ENCODE results near the gene EPM2AIP1.
A peak's percentile ranks its signal among the peaks of the same experiment; 100 is the strongest.
"Not testable (repeated sequence)": the region's sequence is repeated elsewhere in the genome, so short reads cannot be mapped to it uniquely, and the experiment has no call there.

EPM2AIP1 gene

DNA sequence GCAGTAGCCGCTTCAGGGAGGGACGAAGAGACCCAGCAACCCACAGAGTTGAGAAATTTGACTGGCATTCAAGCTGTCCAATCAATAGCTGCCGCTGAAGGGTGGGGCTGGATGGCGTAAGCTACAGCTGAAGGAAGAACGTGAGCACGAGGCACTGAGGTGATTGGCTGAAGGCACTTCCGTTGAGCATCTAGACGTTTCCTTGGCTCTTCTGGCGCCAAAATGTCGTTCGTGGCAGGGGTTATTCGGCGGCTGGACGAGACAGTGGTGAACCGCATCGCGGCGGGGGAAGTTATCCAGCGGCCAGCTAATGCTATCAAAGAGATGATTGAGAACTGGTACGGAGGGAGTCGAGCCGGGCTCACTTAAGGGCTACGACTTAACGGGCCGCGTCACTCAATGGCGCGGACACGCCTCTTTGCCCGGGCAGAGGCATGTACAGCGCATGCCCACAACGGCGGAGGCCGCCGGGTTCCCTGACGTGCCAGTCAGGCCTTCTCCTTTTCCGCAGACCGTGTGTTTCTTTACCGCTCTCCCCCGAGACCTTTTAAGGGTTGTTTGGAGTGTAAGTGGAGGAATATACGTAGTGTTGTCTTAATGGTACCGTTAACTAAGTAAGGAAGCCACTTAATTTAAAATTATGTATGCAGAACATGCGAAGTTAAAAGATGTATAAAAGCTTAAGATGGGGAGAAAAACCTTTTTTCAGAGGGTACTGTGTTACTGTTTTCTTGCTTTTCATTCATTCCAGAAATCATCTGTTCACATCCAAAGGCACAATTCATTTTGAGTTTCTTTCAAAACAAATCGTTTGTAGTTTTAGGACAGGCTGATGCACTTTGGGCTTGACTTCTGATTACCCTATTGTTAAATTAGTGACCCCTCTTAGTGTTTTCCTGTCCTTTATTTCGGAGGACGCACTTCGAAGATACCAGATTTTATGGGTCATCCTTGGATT, 674 bp upstream of the EPM2AIP1 start, which contains the start of gene MLH1:
TSS of gene MLH1 (plus strand) at position 193 of the 958 bp plus-strand sequence. CDS start at position 223, 30 bp downstream.
- DNase-seq (ENCODE audit: extremely low read depth in 1 of 2, low read depth in 1 of 2) = peak; percentile 91 to 98

DNA sequence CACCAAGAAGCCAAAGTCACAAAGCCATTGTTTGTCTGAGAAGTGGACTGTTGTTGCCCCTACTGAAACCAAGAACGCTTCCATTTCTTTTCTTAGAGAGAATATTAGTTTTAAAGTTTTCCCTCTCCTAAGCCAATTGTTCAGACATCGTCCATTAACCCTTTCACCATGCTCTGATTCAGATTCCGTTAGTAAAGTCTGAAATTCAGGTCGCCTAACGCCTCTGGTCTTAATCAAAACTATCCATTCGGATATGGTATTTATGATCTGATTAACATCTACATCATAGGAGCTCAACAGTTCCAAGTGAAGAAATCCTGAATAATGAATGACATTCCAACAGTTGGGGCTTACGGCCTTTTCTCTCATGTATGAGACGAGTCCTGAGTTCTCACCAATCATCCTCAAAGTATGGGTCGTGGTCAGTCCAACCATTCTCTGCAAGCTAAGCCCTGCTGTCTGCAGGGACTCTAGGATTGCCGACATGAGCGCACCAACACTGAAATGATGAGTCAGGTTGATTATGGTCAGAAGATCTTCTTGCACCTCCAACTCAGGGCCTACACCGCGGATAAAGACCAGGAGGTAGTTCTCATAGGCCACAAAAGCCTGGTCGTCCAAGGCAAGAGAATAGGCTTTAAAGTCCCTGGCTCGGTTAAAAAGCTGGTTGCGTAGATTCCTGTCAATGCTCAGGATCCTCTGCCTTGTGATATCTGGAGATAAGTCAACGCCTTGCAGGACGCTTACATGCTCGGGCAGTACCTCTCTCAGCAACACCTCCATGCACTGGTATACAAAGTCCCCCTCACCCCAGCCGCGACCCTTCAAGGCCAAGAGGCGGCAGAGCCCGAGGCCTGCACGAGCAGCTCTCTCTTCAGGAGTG, 767 bp downstream of the EPM2AIP1 start:
- DNase-seq (ENCODE audit: extremely low read depth in 1 of 2, low read depth in 1 of 2) = no peak

DNA sequence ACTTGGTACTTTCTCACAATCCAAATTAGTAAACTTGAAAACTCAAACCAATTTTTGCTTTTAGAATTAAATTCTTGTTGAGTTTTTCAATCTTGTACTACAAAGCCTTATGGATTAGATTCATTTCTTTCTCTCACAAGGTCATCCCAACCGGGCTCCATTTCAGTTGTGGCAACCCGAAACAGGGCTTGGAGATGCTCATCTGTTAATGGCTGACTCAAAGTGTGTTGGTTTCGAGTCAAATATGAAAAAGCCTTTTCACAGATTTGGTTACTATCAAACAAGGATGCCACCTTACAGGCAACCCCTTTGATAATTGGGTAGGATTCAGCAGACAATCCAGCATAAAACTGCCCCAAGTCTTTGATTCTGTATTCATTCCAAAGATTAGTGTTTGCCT, 1.8 kb downstream of the EPM2AIP1 start:
- no peak for DNase-seq (ENCODE audit: extremely low read depth in 1 of 2, low read depth in 1 of 2)

DNA sequence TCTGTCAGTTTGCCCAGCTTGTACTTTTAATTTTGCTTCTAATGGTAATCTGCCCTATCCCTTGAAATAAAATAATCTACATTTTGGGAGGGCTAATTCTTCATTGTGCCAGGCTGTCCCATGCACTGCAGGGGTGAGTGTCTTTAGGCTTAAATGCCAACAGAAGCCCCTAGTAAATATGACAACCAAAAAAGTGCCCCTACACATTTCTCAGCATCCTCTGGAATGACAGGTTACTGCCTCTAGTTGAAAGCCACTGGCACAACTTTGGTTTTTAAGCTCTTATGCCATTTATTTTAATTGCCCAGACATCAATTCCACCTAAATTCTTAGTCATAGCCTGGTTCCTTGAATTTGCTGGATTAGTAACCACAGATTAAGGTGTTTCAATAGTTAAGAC, 3.4 kb downstream of the EPM2AIP1 start:
- DNase-seq (ENCODE audit: extremely low read depth in 1 of 2, low read depth in 1 of 2) = no peak

DNA sequence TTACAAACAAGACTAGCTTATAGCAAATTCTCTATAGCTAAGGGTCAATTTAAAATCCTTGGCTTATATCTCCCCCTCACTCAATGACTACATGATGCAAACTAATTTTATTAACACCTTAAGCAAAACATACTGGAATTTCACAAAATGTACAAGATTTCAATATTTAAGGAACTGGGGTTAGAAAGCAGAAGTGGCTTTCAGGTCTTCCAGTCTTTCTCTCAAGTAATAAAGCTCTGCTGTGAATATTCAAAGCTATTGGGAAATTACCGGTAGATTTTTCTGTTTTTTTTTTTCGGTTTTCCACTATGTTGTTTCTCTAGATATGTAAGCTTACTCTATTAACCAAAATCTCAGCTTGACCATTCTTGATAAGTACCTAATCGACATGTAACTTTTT, 3.9 kb downstream of the EPM2AIP1 start:
- no peak for DNase-seq (ENCODE audit: extremely low read depth in 1 of 2, low read depth in 1 of 2)

DNA sequence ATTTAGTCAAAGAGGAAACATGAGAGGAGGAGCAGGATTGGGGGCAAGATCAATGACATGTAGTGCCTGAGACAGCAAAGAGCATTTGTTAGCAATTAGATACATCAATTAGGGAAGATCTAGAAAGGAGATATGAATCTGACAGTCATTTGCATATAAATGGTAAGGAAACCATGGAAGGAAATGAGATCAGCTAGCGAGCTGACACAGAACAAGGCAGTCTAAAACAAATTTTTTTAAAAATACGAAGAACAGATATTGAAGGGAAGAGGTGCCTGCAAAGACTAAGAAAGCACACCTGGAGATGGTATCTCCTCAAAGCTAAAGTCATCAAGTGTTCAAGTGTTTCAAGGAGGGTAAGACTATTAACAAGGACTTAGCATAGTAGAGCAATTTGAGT, 4.6 kb downstream of the EPM2AIP1 start:
- no peak for DNase-seq (ENCODE audit: extremely low read depth in 1 of 2, low read depth in 1 of 2)

DNA sequence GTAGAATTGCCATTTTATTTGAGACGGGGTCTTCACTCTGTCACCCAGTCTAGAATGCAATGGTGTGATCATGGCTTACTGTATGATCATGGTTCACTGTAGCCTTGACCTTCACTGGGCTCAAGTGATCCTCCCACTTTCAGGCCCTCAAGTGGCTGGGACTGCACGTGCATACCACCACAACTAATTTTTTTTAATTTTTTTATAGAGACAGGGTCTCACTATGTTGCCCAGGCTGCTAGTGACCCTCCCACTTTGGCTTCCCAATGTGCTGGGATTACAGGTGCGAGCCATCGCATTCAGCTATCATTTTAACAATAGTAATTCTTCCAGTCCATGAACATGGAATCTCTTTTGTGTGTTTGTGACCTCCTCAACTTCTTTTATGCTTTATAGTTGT, 11.9 kb downstream of the EPM2AIP1 start:
- no peak for DNase-seq (ENCODE audit: extremely low read depth in 1 of 2, low read depth in 1 of 2)

DNA sequence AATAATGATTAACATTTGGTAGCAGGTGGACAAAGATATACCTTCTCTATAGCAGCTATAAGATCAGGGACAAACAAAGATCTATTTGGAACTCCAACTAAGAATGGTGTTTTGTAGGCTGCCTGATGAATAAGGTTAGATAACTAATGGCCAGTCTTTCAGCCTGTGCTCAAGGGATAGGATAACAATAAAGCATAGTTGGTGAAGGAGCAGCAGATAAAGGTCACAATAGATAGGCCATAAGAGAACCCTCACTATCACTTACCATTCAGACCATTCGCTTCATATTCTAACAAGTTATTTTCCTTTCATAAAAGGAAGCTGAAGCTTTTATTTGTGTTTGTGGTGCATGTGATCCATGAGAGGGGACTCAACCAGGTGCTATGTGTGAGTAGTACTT, 19.8 kb downstream of the EPM2AIP1 start:
- no peak for DNase-seq (ENCODE audit: extremely low read depth in 1 of 2, low read depth in 1 of 2)

DNA sequence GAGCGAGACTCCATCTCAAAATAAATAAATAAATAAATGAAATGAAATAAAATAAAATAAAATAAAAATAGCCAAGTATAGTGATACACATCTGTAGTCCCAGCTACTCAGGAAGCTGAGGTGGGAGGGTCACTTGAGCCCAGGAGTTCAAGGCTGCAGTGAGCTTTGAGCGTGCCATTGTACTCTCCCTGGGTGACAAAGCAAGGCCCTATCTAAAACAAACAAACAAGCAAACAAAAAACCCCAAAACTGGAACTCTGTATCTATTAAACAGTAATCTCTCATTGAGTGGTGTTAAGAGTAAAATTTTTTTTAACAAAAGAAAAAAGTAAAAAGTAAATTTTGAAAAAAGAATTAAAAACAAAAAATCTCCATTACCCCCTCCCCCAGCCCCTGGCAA, 20.8 kb downstream of the EPM2AIP1 start:
- no peak for DNase-seq (ENCODE audit: extremely low read depth in 1 of 2, low read depth in 1 of 2)

DNA sequence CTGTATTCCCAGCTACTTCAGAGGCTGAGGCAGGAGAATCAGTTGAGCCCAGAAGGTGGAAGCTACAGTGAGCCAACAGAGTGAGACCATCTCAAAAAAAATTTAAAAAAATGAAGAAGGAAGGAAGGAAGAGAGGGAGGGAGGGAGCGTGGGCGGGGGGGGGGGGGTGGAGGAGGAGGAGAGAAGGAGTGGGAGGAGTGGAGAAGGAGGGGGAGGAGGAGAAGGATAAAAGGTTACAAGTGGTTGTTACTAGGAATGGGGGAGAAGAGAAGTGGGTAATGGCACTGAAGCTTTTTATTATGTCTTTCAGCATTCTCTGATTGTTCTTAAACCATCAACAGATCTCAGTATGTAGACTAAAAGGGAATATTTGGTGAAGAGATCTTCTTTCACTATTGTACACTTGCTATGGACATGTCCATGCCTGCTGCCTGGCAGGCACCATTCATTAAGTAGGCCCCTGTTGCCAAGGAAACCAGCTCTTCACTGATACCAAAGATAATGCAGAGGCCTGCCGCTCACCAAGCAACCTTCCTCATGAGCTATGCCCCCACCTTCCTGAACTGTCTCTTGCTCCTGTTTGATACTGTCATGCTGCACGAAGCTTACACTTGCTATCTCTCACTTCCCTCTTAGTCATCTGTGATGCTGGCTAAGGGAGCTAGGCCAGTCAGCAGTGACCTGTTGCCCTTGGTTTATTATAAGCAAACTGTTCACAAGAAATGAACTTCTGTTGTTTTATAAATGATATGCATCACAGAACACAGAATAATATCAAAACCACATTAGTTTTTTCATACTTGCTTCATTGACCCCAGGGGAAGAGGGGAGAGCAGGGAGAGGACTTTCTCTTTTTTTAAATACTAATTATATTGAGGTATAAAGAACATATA, 23.1 kb downstream of the EPM2AIP1 start:
- DNase-seq (ENCODE audit: extremely low read depth in 1 of 2, low read depth in 1 of 2) = no peak

DNA sequence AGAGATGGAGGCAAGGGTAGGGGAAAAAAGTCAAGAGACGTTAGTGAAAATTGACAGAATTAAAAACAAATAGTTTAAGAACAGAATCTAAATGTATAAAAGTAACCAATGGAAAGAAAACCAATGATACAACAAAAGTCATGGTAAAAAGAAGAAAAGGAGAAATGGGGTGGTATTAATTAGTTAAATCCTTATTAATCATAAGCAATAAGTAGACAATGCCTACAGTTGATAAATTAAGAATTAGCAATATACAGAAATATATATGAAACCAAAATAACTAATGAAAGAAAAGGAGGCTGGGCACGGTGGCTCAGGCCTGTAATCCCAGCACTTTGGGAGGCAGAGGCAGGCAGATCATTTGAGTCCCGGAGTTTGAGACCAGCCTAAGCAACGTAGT, 23.8 kb downstream of the EPM2AIP1 start:
- DNase-seq (ENCODE audit: extremely low read depth in 1 of 2, low read depth in 1 of 2) = no peak

DNA sequence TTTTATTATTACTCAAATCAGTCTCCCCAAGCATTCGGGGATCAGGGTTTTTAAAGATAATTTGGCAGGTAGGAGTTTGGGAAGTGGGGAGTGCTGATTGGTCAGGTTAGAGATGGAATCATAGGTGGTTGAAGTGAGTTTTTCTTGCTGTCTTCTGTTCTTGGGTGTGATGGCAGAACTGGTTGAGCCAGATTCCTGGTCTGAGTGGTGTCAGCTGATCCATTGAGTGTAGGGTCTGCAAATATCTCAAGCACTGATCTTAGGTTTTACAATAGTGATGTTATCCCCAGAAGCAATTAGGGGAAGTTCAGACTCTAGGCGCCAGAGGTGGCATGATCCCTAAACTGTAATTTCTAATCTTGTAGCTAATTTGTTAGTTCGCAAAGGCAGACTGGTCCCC, 27.5 kb downstream of the EPM2AIP1 start:
- DNase-seq (ENCODE audit: extremely low read depth in 1 of 2, low read depth in 1 of 2) = no peak

DNA sequence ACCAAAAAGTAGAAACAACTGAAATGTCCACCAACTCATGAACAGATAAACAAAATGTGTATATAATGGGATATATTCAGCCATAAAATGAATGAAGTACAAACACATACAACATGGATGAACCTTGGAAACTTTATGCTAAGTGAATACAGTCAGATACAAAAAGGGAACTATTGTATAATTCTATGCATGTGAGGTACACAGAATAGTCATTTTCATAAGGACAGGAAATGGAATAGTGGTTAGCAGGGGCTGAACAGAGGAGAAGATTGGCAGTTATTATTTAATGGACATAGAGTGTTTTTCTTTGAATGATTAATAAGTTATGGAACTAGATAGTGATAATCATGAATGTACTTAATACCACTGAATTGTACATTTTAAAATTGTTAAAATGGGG, 28.1 kb downstream of the EPM2AIP1 start:
- DNase-seq (ENCODE audit: extremely low read depth in 1 of 2, low read depth in 1 of 2) = no peak

DNA sequence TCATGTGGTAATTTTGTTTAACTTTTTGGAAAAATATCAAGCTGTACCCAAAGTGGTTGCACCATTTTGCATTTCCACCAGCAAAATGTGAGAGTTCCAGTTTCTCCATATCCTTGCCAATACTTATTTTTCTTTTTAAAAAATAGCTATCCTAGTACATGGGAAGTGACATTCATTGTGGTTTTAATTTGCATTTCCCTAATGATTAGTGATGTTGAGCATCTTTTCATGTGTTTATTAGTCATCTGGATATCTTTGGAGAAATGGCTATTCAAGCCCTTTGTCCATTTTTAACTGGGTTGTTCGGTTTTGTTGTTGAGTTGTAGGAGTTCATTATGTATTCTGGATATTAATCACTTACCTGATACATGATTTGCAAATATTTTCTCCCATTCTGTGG, 28.6 kb downstream of the EPM2AIP1 start:
- no peak for DNase-seq (ENCODE audit: extremely low read depth in 1 of 2, low read depth in 1 of 2)

DNA sequence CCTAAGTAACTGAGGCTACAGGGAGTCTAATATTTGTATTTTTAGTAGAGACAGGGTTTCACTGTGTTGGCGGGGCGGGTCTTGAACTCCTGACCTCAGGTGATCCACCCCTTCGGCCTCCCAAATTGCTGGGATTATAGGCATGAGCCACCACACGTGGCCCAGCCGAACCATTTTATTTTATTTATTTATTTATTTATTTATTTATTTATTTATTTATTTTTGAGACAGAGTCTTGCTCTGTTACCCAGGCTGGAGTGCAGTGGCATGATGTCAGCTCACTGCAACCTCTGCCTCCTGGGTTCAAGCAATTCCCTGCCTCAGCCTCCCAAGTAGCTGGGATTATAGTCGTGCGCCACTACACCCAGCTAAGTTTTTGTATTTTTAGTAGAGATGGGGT, 29.9 kb downstream of the EPM2AIP1 start:
- not testable (repeated sequence) for DNase-seq (ENCODE audit: extremely low read depth in 1 of 2, low read depth in 1 of 2)

DNA sequence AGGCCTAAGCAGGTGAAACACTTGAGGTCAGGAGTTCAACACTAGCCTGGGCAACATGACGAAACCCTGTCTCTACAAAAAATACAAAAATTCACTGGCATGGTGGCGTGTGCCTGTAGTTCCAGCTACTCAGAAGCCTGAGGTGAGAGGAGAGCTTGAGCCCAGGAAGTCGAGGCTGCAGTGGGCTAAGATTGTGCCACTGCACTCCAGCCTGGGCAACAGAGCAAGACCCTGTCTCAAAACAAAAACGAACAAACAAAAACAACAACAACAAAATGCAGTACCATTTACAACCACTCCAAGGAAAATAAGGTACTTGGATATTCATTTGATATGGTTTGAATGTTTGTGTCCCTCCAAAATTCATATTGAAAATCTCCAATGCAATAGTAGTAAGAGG, 32.4 kb downstream of the EPM2AIP1 start:
- DNase-seq (ENCODE audit: extremely low read depth in 1 of 2, low read depth in 1 of 2) = no peak

DNA sequence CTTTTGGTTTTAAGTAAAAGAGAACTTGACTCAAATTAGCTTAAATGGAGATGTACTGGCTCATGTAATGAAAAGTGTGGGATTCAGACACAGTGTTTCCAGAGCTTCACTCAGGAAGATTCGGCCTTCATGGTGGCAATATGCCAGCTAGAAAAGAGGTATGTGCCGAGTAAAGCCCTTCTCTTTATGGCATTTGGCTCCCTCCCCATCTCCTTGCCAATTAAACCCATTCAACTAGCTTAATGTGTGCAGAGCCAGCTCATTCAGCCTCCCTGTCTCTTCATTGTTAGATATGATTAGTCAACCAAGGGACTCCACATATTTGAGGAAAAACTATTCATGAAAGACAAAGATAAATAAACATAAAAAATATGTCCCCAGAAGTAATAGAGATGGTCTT, 33.1 kb downstream of the EPM2AIP1 start:
- DNase-seq (ENCODE audit: extremely low read depth in 1 of 2, low read depth in 1 of 2) = no peak

DNA sequence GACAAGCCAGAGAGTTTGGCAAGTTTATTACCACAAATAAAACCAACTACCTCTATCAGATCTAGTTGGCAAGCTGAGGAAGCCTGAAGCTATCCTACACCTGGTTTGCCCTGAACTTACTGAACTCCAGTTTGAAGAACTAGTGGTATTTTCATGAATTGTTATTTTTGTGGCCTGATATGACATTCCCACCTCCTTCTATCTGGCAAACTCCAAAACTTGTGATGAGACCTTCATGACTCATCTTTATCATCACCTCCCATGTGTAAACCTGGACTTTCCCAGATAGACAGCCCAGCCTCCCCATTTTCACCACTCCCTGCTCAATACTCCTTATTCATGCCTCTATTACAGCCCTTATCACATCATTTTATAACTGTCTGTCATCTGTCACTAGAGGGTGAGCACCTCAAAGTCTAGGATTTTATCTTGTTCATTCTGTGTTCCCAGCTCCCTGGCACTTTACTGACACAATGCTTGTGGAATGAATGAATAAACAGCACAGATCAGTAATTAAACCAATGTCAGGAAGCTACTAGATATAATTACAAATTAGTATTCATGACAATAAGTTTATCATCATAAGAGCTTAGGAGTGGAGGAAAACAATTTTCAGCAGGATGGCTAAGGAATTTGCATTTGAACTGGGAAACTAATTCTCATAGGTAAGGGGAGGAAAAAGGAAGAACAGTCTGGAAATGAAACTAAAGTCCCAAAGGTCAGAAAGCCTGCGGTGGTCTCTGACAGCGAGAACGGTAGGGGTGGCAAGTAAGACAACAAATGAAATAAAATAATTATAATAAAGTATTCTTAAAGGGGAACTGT, 34.9 kb downstream of the EPM2AIP1 start:
- DNase-seq (ENCODE audit: extremely low read depth in 1 of 2, low read depth in 1 of 2) = no peak

DNA sequence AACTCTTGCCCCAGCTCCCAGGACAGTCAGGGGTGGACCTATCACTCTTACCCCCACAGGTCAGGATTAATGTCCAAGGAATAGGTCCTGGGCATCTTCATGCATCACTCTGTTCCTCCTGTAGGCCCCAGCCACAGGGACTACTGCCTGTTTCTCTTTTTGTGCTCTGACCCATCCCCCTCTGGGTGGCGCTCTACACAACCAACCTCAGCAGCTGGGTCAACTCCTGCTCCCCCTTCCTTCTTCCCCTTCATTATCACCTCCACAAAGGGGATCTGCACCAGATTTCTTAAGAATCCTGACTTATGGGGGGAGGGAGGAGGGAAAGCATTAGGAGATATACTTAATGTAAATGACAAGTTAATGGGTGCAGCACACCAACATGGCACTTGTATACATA, 35.9 kb downstream of the EPM2AIP1 start:
- no peak for DNase-seq (ENCODE audit: extremely low read depth in 1 of 2, low read depth in 1 of 2)

DNA sequence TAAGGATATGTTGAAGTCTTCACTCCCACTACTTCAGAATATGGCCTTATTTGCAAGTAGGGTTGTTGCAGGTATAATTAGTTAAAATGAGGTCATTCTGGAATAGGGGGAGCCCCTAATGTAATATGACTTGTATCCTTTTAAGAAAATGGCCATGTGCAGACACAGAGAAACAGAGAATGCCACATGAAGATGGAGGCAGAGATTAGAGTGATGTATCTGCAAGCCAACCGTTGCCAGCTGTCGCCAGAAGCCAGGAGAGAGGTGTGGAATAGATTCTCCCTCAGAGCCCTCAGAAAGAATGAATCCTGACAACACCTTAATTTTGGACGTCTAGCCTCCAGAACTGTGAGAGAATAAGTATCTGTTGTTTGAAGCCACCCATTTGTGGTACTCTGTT, 36.8 kb downstream of the EPM2AIP1 start:
- no peak for DNase-seq (ENCODE audit: extremely low read depth in 1 of 2, low read depth in 1 of 2)
